Mesenchymal stem cell (in vitro differentiated cells and primary cell): Measurements from ENCODE around the gene RIPOR2.

Experiments used
- DNase-seq: peaks from one replicate; pipeline ENCODE4 v3.0.0-alpha.2; 2013
- H2AFZ ChIP-seq: one replicate; pipeline ENCODE4 v1.6.1; 2013; ENCODE audit warnings: low read depth, mild to moderate bottlenecking, control low read depth, inconsistent platforms, low read length, moderate library complexity
- H2AK5ac ChIP-seq: 2 replicates; pipeline ENCODE4 v1.6.1; 2013; ENCODE audit warnings: low read length, moderate library complexity, mild to moderate bottlenecking, inconsistent platforms; ENCODE audit not compliant: severe bottlenecking
- H2BK120ac ChIP-seq: one replicate; pipeline ENCODE4 v1.6.1; 2013; ENCODE audit warnings: low read depth, mild to moderate bottlenecking, inconsistent platforms, low read length, moderate library complexity
- H2BK12ac ChIP-seq, 2 experiments: one replicate each; pipeline ENCODE4 v1.6.1; 2013; ENCODE audit warnings: inconsistent platforms in 2 of 2, low read length in 2 of 2, mild to moderate bottlenecking in 2 of 2, moderate library complexity in 2 of 2, control low read depth in 1 of 2
- H2BK15ac ChIP-seq: one replicate; pipeline ENCODE4 v1.6.1; 2013; ENCODE audit warnings: mild to moderate bottlenecking, low read depth, inconsistent platforms; ENCODE audit not compliant: poor library complexity, severe bottlenecking
- H2BK5ac ChIP-seq: 2 replicates; pipeline ENCODE4 v1.6.1; 2013; ENCODE audit warnings: low read depth, mild to moderate bottlenecking, low read length, control low read depth, inconsistent platforms; ENCODE audit not compliant: poor library complexity, severe bottlenecking
- H3K14ac ChIP-seq, 2 experiments: one replicate each; pipeline ENCODE4 v1.6.1; 2013; ENCODE audit warnings: inconsistent platforms in 2 of 2, low read length in 2 of 2, control low read depth in 1 of 2, mild to moderate bottlenecking in 1 of 2, moderate library complexity in 1 of 2
- H3K18ac ChIP-seq, 2 experiments: one replicate each; pipeline ENCODE4 v1.6.1; 2013; ENCODE audit warnings: inconsistent platforms in 2 of 2, low read length in 2 of 2, control low read depth in 1 of 2, low read depth in 1 of 2, mild to moderate bottlenecking in 1 of 2
- H3K23ac ChIP-seq, 2 experiments: one replicate each; pipeline ENCODE4 v1.6.1; 2013; ENCODE audit warnings: inconsistent platforms in 2 of 2, low read length in 2 of 2, mild to moderate bottlenecking in 2 of 2, moderate library complexity in 2 of 2, control low read depth in 1 of 2
- H3K27ac ChIP-seq: 2 replicates; pipeline ENCODE4 v1.5.1; 2013; ENCODE audit warnings: mild to moderate bottlenecking, moderate library complexity, low read length, control low read depth, inconsistent platforms; ENCODE audit not compliant: poor library complexity, severe bottlenecking
- H3K27me3 ChIP-seq, 2 experiments: 2 replicates each; pipeline versions ENCODE4 v1.6.1 to v1.7.0; 2013; ENCODE audit warnings: low read length in 2 of 2, mild to moderate bottlenecking in 2 of 2, moderate library complexity in 2 of 2, control low read depth in 1 of 2, inconsistent platforms in 1 of 2; ENCODE audit not compliant: control insufficient read depth in 1 of 2, insufficient read depth in 1 of 2
- H3K36me3 ChIP-seq, 2 experiments: 2 replicates each; pipeline versions ENCODE4 v1.6.1 to v1.7.0; 2013; ENCODE audit warnings: low read length in 2 of 2, control low read depth in 1 of 2, inconsistent platforms in 1 of 2, low read depth in 1 of 2, mild to moderate bottlenecking in 1 of 2; ENCODE audit not compliant: insufficient read depth in 2 of 2, control insufficient read depth in 1 of 2
- H3K4ac ChIP-seq, 2 experiments: one replicate each; pipeline ENCODE4 v1.6.1; 2013; ENCODE audit warnings: inconsistent platforms in 2 of 2, low read length in 2 of 2, mild to moderate bottlenecking in 2 of 2, moderate library complexity in 2 of 2, control low read depth in 1 of 2, low read depth in 1 of 2
- H3K4me1 ChIP-seq: 2 replicates; pipeline ENCODE4 v1.6.1; 2013; ENCODE audit warnings: low read depth, low read length, control low read depth; ENCODE audit not compliant: control insufficient read depth, insufficient read depth
- H3K4me2 ChIP-seq: 2 replicates; pipeline ENCODE4 v1.6.1; 2013; ENCODE audit warnings: low read length, mild to moderate bottlenecking, inconsistent platforms; ENCODE audit not compliant: poor library complexity, severe bottlenecking
- H3K4me3 ChIP-seq, 2 experiments: 2 replicates each; pipeline versions ENCODE4 v1.5.1 to v1.7.0; 2013; ENCODE audit warnings: low read length in 2 of 2, mild to moderate bottlenecking in 2 of 2, control low read depth in 1 of 2, low read depth in 1 of 2; ENCODE audit not compliant: insufficient read depth in 1 of 2
- H3K79me1 ChIP-seq: replicated peaks from 2 replicates; pipeline ENCODE4 v1.6.1; 2013; ENCODE audit warnings: mild to moderate bottlenecking, control low read depth, low read length, inconsistent platforms; ENCODE audit not compliant: poor library complexity, severe bottlenecking
- H3K9ac ChIP-seq: 2 replicates; pipeline ENCODE4 v1.7.0; 2013; ENCODE audit warnings: mild to moderate bottlenecking, low read length, moderate library complexity
- H3K9me3 ChIP-seq: 2 replicates; pipeline ENCODE4 v1.7.0; 2013; ENCODE audit warnings: mild to moderate bottlenecking, low read length; ENCODE audit not compliant: control insufficient read depth
- H4K8ac ChIP-seq: one replicate; pipeline ENCODE4 v1.6.1; 2013; ENCODE audit warnings: inconsistent platforms, mild to moderate bottlenecking, low read length, moderate library complexity
- H4K91ac ChIP-seq: one replicate; pipeline ENCODE4 v1.6.1; 2013; ENCODE audit warnings: mild to moderate bottlenecking, low read length, inconsistent platforms
- WGBS: methylation state at CpG from one replicate; pipeline ENCODE4 v1.1.7; 2013; ENCODE audit warnings: mixed read lengths; 5-methylcytosine and 5-hydroxymethylcytosine counted together

RIPOR2 gene

DNA sequence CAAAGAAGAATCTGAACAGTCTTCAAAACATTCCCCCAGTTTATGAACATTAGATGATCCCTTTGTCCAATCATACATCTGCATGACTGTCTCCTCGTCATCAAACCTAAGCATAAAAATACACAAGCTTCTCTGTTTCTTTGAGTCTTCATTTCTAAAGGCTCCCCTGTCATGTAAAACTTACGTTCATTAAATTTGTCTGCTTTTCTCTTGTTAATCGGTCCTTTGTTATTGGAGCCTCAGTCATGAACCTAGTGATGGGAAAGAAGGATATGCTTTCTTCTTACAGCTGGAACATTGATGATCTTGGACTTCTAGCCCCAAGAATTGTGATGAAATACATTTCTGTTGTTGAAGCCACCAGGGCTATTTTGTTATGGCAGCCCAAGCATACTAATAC lies 18.0 kb upstream of the RIPOR2 start:
- H4K8ac ChIP-seq = no peak overlapping the region
- H3K4me3 ChIP-seq = no peak overlapping the region
- no peaks in the 10 kb centered on the region for H3K4me1 ChIP-seq
- 91% methylated on average over 3 of the region's 3 CpGs for WGBS
- H2BK120ac ChIP-seq = no peak overlapping the region
- H3K27ac ChIP-seq = no peak overlapping the region
- no peak overlapping the region for H2AFZ ChIP-seq
- no peak overlapping the region for H2BK5ac ChIP-seq
- no peak overlapping the region for H3K4ac ChIP-seq
- peaks cover 14 to 19% of the 10 kb centered on the region in 2 experiments for H3K27me3 ChIP-seq
- no peak overlapping the region for H2BK15ac ChIP-seq
- no peak overlapping the region for H2AK5ac ChIP-seq
- no peak overlapping the region for H2BK12ac ChIP-seq
- H3K9ac ChIP-seq = no peak overlapping the region
- no peak overlapping the region for H3K18ac ChIP-seq
- H4K91ac ChIP-seq = no peak overlapping the region
- DNase-seq = no peak
- H3K4me2 ChIP-seq = no peak overlapping the region
- H3K23ac ChIP-seq = no peak overlapping the region
- no peak overlapping the region for H3K14ac ChIP-seq
- H3K79me1 ChIP-seq = no peaks in the 10 kb centered on the region
- H3K36me3 ChIP-seq = no peaks in the 10 kb centered on the region
- H3K9me3 ChIP-seq = peaks cover 4% of the 10 kb centered on the region

DNA sequence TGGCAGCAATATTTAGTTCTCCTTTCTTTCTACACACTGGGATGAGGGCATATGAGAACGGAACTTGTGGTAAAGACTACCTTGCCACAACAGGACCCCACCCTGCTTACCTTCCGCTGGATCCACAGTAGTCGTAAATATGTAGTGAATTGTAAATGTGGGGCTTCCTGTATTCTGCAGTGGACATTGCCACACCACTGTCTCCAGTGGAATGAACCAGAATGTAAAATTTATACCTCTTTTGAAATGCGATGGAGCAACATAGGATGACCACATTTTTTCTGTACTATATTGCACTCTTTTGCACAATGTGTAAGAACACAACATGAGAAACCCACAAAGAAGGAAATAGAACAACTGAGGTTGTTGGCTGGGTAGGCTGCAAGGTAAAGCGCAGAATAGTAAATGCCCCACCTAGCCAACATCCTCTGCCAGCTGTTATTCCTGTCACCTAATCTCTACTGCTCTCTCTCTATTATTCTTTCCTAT lies 16.1 kb upstream of the RIPOR2 start:
- Histone ChIP-seq H3K36me3 (no peaks in the 10 kb centered on the region), H3K4me3 (no peak overlapping the region), H2BK12ac (no peak overlapping the region), H2AK5ac (no peak overlapping the region), H3K27ac (no peak overlapping the region), H3K27me3 (peaks cover 18 to 19% of the 10 kb centered on the region in 2 experiments), H3K4me1 (no peaks in the 10 kb centered on the region), H2AFZ (no peak overlapping the region), H4K8ac (no peak overlapping the region), H3K4me2 (no peak overlapping the region), H2BK15ac (no peak overlapping the region), H2BK5ac (no peak overlapping the region), H2BK120ac (no peak overlapping the region), H3K14ac (no peak overlapping the region), H3K18ac (no peak overlapping the region), H3K9ac (no peak overlapping the region), H4K91ac (no peak overlapping the region), H3K79me1 (no peaks in the 10 kb centered on the region), H3K9me3 (peaks cover 13% of the 10 kb centered on the region), H3K23ac (no peak overlapping the region), H3K4ac (no peak overlapping the region)
- 88% methylated on average over 2 of the region's 5 CpGs for WGBS
- no peak for DNase-seq

DNA sequence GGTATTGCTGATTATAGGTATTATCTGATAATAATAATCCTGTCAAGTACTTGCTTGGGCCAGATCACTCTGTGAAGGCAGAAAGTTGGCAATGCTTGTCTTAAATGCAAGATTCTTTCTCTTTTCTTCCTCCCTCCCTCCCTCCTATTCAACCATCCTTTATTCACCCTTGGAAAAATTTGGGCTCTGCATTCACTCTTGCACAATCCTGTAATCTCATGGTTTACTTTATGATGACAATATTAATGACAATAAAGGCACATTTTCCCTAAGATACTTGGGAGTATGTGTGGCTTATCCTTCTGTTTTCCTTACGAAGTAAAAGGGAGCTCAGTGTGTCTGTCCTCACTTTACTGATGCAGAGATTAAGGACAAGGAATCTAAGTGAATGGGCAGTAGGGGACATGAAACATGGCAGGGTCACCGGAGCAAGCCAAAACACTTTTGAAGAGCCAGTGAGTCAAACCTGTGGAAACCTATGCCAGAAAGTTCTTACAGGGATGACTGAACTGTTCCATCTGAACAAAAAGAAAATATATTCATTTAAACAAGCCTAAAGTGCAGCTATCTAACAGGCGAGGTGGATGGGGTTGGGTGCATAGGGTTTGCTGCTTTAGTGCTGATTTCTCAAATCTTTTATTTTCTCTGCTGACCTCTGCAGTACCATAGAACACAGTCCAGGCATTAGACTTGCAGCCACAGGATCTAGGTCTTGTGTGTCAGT lies 14.6 kb upstream of the RIPOR2 start:
- Histone ChIP-seq H4K8ac (no peak overlapping the region), H3K4me1 (no peaks in the 10 kb centered on the region), H3K4me2 (no peak overlapping the region), H3K79me1 (no peaks in the 10 kb centered on the region), H2BK15ac (no peak overlapping the region), H3K9me3 (peaks cover 21% of the 10 kb centered on the region), H3K4me3 (no peak overlapping the region), H3K14ac (no peak overlapping the region), H3K27ac (no peak overlapping the region), H4K91ac (no peak overlapping the region), H3K36me3 (no peaks in the 10 kb centered on the region), H3K9ac (no peak overlapping the region), H3K23ac (no peak overlapping the region), H2BK120ac (no peak overlapping the region), H3K27me3 (peaks cover 18 to 19% of the 10 kb centered on the region in 2 experiments), H3K4ac (no peak overlapping the region), H2BK5ac (no peak overlapping the region), H2BK12ac (no peak overlapping the region), H2AFZ (no peak overlapping the region), H2AK5ac (no peak overlapping the region), H3K18ac (no peak overlapping the region)
- WGBS = 87% methylated on average over 2 of the region's 3 CpGs
- no peak for DNase-seq

DNA sequence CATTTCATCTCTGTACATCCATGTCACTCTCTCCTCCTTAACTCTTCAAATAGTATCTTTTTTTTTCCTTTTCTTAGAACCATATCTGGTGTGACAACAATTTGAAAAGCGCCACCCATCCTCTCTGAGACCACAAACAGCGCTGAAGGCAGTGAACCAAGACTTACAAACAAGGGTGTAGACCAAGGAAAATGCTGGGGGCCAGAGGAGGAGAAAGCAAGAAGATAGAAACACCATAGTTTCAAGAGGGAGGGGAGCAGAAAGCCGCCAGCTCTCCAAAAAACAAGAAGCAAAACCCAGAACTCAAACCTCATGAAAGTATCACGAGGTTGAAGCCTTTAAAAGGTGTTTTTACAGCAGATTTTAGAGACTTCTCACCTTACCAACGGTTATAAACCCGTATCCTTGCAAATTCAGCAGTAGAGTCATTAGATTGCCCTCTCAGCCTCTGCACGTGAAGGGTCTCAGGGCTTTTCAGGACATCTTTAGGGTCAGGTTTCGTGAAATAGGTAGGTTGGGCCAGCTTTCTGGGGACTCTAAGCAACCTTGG lies 13.3 kb upstream of the RIPOR2 start:
- H4K8ac ChIP-seq = no peak overlapping the region
- peaks cover 18 to 19% of the 10 kb centered on the region in 2 experiments for H3K27me3 ChIP-seq
- H3K9me3 ChIP-seq = peaks cover 33% of the 10 kb centered on the region

More for the DNA sequence above, 13.3 kb upstream of the RIPOR2 start:
- Histone ChIP-seq H2AK5ac (no peak overlapping the region), H2AFZ (no peak overlapping the region), H3K4me3 (no peak overlapping the region), H3K79me1 (no peaks in the 10 kb centered on the region), H2BK12ac (no peak overlapping the region), H2BK120ac (no peak overlapping the region), H3K9ac (no peak overlapping the region), H3K36me3 (no peaks in the 10 kb centered on the region), H3K18ac (no peak overlapping the region), H3K23ac (no peak overlapping the region), H3K4me1 (no peaks in the 10 kb centered on the region), H3K14ac (no peak overlapping the region), H2BK5ac (no peak overlapping the region), H3K4me2 (no peak overlapping the region), H3K4ac (no peak overlapping the region), H2BK15ac (no peak overlapping the region), H4K91ac (no peak overlapping the region), H3K27ac (no peak overlapping the region)
- WGBS = 82% methylated on average over 7 of the region's 8 CpGs
- DNase-seq = no peak
